HG03575 (cell line): Measurements from ENCODE around the gene RBM33.

Experiments used
- ATAC-seq: cut with Tn5 transposase; IDR thresholded peaks from one replicate; pipeline ENCODE4 v1.9.1; 2021; ENCODE audit not compliant: unreplicated experiment, insufficient number of reproducible peaks, low FRiP score; ENCODE audit errors: extremely low read depth

The RBM33 gene

DNA sequence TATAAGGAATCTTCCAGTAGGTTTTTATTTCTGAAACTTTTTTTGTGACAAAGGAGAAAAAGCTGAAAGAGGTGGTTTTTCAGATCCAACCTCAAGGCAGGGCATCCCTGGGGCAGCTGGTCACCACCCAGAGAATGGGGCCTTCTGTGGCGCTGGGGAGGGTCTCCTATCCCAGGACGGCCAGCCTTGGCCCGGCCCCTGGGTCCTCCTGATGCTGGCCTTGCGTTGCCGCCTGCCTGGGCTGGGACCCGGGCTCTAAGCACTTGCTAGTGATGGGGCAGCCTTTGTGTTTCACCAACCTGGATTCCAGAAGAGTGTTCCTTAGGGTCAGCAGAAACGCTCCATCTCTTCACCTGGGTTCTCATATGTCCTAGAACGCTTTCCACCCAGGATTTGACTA, 151.5 kb downstream of the RBM33 start:
- no peak for ATAC-seq

DNA sequence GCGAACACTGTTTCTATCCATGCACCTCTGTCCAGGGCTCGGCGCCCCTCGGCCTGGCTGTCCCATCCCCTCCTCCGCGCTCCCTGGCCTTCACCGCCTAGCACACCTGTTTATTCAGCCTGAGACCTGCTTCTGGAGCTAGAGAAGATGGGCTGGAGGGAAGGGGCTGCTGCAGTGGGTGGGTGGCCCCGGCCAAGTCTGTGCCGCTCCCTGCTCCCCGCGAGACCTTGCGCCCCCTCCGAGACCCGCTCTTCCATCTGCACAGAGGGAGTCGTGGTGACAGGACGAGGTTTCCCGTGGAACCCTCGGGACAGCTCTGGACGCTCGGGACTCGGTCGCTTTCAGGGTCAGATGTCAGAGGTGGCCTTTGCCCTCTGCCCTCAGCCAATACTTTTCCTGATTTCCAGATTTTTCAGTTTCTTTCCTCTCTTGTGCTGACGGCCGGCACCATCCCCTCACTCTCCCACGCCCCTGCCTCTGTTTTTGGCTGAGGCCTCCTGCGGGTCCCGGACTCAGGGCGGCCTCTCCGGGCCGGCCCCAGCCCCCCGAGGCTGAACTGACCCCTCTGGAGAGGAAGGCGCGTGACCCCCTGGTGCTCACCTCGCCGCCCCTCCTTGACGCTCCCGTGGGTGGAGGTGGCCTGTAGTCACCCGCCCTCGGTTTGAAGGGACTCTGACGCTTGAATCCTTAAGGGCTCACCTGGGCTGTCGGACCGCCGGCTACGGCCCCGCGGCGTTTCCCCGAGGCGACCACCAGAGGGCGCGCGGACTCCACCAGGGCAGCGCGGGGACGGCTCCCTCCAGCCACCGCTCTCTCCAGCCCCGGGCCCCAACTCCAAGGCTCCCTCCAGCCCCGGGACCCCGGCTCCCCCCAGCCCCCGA, 152.2 kb downstream of the RBM33 start:
- ATAC-seq, result no peak

DNA sequence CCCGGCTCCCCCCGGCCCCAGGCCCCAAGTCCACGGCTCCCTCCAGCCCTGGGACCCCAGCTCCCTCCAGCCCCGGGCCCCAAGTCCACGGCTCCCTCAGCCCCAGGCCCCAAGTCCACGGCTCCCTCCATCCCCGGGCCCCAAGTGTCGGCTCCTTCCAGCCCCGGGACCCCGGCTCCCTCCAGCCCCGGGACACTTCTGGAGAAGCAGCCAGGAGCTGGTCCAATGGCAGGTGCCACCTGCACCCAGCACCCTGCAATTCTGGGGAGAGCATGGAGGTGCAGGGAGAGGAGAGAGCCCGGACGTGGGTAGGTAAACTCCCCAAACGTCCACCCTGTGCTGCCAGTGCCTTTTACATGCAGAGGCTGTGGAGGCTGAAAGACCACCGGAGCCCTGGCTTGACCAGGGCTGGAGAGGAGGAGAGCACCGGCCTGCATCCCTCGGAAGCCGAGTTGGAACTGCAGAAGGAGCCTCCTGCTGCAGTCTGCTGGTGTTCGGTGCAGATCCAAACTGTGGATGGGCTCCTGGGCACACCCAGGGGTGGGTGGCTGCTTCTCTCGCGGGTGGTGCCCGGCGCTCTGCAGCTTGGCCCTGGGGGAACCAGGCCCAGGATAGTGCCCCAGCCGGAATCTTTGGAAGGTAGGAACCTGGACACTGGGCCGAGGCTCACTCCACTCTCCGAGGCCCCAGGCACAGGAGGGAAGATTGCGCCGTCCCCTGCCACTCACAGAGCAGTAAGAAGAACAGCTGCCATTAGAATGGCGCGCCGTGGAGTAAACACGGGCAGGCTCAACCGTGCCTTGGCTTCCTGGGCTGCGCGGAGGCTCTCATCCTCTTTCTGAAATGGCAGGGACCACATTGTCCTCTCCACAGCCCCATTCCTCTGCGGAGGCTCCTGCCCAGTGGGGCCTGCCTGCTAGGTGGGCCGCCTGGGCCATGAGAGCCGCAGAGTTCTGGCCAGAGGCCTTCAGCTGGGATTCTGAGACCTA, 153.1 kb downstream of the RBM33 start:
- ATAC-seq, result no peak

DNA sequence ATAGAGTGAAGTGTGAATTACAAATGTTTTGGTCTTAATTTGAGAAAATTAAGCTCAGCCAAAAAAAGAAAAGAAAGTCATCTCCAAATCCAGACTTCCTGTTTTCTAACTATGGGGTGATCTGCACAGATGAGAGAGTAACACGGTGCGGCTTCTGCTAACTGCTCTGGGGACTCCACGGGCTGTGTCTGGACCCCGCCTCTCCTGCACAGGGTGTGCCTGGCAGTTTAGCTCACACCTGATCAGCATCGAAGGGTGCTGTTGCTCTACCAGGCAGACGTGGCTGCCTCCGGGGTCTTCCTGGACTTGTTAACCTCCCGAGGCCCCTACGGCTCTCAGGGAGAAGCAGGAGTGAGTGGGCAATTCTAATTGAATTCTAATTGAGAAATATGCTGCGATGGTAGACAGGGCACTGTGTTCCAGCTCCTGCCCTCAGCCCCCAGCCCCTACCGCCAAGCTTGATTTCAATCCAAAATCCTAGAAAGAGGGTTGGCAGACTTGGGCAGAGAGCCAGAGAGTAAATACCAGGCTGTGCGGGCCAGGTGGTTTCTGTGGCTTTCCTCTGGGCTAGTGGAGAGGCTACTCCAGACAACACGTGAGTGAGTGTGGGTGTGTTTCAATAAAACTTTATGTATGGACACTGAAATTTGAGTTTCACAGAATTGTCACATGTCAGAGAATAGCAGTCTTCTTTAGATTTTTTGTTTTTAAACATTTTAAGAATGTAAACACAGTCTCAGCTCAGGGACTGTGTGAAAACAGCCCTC, 154.4 kb downstream of the RBM33 start:
- no peak for ATAC-seq

DNA sequence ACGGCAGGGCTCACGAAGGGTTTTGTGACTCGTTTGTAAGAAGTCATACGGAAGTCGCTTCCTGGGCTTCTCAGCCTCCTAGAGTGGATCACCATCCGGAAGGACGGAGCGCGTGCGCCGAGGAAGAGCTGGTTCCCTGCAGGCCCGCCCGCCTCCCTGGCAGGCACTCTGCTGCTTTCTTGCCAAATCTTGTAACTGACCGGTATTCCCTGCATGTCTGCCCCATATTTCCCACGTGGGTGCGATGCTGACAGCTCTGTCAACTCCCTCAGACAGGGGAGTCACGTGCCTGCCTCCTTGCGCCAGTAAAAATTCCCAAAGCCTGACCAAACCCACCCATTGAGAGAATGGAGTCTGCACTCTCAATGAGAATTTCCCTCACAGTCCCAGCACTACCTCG, 155.1 kb downstream of the RBM33 start:
- no peak for ATAC-seq

DNA sequence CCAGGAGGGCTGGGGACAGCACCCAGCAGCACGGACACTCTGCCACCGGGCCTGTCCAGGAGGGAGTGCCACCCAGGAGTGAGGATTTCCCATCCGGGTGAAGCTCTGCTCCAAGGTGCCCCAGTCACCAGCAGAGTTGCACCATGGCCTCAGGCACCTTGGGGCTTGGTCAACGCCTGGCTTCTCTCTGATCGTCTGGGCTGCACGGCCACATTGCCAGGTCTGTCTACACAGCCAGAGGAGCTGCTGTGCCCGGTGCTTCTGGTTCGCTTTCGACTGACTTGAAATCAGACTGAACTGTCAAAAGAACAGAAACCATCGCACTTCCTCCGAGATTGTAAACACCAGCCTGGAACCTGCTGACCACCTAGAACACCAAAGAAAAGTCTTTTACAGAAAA, 155.8 kb downstream of the RBM33 start:
- no peak for ATAC-seq

DNA sequence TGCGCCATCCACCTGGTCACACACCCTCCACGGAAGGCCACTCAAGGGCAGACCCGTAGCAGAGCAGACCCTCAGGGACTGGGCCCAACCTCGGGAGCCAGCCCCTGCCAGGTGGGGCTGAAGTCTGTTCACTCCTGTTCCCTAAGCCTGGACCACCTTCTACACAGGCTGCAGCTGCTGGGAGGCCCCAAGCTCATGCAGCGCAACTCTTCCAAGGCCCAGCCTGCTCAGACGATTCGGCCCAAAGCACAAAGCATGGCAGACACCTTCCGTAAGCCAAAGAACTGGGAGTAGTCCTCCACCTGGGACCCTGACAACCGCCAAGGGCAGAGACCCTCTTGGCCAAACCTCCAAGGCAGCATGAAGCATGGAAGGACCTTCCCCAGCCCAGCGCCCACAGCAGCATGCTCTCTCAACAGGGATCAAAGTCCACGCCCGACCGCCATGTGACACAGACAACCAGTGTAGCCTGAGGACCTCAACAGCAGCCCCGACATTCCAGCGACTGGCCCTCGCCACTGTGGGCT, 156.3 kb downstream of the RBM33 start:
- no peak for ATAC-seq

DNA sequence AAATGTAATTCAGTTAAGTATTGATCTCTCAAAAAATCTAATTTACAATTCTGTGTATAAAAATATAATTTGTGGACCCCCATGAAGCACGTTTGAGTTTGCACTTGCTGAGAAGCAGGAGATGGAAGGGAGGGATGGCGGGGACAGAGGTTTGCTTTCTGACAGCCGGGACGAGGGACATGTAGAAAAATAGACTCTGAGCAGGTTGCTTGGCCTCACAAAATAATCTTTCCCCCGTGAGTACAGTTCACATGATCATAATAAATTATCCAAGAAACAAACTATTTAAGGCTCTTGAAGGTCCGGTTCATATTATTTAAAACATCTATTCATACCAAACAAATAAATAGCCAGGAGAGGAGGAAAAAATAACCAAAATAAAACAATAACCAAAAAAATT, 157.8 kb downstream of the RBM33 start:
- no peak for ATAC-seq

DNA sequence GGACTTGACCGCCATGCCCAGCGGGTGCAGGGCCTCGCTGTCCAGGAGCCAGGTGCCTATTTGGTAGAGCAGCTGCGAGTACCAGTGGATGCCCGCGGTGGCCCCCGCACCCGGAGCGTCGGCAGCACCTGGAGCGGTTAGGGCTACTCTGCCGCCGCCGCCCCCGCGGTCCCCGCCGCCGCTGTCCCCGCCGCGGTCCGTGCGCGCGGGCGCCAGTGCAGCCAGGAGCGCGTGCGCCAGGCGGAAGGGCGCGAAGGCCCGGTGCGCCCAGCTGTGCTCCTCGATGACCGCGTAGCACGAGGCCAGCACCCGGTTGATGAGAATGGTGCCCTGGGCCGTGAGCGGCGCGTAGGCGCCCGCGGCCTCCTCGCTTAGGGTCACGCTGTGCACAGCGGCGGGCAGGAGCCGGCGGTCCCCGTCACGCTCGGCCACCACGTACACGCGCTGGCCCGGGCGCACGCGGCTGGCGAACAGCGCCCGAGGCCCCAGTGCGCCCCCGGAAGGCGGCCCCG, 158.5 kb downstream of the RBM33 start:
- ATAC-seq, result no peak

DNA sequence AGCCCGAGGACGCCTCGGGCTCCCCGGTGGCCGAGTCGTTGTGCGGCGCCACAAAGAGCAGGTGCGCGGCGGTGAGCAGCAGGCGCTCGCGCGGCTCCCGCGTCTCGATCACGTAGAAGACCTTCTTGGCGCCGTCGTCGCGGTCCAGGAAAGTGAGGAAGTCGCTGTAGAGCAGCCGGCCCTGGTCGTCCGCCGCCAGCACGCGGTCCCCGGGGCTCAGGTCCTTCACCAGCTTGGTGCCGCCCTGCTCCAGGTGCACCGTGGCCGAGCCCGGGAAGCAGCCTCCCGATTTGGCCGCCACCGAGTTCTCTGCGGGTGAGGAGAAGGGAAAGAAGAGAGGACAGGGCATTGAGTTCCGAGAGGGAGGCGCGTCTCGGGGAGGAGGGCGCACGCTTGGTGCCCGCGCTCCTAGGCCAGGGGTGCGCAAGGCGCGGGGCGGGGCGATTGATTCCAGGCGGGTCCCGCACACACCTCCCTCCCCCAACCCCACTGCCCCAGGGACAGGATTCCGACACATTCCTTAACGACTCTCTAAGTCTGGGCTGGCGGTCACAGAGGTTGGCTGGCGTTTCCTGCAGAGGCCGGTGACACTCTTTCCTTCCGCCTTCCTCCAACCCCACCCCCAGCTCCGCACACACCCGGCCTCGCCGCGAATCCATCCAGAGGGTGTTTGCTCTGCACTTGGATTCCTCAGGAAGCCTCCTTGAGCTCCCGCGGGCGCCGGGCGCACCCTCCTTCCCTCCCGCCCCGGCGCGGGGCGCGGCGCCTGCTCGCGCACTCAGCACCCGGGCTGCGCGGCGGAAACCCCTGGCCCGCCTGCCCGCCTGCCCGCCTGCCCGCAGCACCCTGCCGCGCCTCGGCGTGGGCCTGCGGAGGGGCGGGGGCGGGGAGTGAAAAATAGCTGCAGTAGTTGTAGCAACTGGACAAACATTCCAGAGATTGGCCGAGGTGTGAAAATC, 159.2 kb downstream of the RBM33 start:
- no peak for ATAC-seq

DNA sequence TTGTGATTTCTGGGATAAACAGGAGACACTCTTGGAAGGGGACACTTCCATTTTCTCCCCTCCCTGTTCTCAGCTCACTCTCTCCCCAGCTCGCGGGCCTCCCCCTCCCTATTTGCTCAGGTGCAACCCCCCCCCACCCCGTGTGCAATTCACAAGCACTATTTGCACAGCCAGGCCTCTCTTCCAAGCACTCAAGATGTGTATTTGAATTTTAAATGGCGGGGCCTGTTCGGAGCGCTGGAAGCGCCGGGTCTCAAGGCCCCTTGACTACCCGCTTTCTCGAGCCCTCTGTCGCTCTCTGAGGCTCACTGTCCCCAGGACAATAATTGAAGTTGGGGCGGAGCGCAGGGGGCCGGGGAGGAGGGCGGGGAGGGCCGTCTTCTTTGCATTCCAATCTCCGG, 160.0 kb downstream of the RBM33 start:
- no peak for ATAC-seq

DNA sequence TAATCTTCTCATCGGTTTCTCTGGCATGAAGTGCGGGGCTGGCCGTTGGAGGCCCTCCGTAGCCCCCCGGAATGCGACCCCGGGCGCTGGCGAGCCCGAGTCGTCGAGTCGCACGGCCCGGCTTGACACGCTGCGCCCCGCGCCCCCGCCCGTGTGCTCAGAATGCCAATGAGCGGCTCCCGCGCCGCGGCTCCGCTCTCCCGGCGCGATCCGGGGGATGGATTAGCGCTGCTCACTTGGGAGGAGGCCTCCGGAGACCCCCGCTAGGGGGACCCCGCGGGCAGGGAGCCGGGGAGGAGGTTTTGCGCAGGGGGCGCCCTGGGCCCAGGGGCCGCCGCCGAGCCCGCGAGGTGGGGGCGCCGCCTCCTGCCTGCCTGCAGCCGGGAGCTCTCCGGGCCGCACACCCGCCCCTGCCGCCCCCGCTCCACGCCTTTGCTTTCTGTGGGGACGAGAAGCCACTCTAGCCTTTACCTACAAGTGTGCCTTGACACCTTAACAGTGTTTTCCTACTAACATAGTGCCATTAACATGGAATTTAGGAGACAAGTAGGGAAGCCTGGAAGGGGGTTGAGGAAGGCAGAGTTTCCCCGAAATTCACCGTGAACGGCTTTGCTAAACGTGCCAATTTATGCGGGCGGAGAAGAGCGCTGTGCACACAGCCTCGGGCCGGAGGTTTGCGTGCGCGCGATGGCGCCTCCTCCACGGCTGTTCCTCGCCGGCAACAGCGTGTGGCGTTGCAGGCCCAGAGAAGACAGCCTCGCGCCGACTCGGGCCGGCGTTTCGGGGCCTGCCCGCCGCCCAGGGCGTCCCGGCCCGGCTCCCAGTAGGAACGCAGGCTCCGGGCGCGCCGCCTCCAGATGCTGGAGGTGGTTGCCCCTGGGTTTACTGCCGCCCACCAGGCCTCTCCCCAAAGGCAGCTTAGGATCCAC, 160.7 kb downstream of the RBM33 start:
- no peak for ATAC-seq

DNA sequence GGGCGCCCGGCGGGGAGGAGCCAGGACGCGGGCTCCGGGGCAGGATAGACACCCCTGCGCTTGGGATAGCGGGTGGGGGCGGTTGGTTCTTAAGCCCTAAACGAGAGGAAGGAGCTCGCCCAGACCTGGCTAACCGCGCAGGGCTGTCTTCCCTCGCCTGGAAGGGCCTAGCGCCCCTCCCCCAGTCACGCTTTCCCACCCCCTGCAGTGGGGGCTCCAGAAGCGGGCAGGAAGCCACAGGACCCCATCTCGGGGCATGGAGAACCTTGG, 161.3 kb downstream of the RBM33 start:
- ATAC-seq, result no peak

DNA sequence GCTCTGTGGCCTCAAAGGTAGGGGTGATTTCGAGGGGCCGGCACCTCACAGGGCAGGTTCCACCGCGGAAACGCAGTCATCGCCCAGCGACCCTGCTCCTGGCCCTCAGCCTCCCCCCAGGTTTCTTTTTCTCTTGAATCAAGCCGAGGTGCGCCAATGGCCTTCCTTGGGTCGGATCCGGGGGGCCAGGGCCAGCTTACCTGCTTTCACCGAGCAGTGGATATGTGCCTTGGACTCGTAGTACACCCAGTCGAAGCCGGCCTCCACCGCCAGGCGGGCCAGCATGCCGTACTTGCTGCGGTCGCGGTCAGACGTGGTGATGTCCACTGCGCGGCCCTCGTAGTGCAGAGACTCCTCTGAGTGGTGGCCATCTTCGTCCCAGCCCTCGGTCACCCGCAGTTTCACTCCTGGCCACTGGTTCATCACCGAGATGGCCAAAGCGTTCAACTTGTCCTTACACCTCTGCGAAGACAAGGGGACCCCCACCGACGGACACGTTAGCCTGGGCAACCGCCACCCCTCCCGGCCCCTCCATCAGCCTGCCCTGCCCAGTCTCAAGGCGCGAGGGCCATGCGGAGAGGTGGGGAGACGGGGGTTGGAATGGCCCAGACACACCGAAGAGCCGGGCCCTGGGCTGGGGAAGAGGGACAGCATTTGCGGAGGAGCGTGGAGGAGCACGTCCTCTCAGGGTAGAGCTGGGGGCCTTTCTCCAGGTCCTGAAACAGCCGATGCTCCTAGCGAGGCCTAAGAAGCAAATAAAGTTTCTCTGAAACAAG, 161.8 kb downstream of the RBM33 start:
- no peak for ATAC-seq

DNA sequence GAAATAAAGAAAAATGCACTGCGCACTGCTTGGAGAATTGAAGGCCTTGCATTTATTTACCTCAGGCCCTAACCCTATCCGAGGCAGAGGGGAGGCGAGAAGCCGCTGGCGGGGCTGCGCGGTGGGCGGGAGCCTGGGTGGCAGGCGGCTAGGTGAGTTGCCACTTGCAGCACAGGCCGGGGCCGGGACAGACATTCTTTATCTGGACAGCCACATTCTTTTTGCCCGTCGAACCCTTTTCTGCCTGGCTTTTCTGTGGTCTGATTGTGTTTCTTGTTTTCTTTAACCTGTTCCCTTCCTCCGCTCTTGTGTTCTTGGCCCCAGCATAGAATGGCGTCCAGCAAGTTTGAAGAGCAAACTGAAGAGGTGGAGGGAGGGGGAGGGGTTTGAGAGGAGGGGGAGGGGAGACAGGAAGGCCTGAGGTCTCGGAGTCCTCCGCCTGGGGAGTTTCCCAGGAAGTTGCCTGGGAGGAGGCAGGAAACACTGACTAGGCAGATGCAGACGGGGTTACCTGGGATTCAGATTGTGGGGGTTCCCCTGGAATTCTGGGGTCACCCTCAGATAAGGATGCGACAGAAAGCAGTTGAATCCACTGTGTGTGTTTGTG, 162.7 kb downstream of the RBM33 start:
- ATAC-seq, result no peak
